T-helper 2 cell treated with Interferon-gamma antibody and Interleukin-4, amounts not matched to agents 100 ng/mL and 5 ng/mL, for 36 hours (primary cell): ENCODE results near the gene TMEM92. TPM values are rescaled to one million over a fixed set of nuclear protein-coding genes. Genes with fewer than 3 reads are reported as not detected.

ENCODE experiments used
- intact Hi-C: fragments of 100-400 bp; cut with micrococcal nuclease; formaldehyde crosslinking; loops from one replicate; pipeline ENCODE4 v1.15.1; 2023
- total RNA-seq: library from RNA; stranded (reverse); gene quantifications from 2 replicates; pipeline ENCODE4 v1.2.3, GENCODE V29; 2022

TMEM92 gene
- 0.30 and 0.59 TPM in 2 replicates for total RNA-seq

DNA sequence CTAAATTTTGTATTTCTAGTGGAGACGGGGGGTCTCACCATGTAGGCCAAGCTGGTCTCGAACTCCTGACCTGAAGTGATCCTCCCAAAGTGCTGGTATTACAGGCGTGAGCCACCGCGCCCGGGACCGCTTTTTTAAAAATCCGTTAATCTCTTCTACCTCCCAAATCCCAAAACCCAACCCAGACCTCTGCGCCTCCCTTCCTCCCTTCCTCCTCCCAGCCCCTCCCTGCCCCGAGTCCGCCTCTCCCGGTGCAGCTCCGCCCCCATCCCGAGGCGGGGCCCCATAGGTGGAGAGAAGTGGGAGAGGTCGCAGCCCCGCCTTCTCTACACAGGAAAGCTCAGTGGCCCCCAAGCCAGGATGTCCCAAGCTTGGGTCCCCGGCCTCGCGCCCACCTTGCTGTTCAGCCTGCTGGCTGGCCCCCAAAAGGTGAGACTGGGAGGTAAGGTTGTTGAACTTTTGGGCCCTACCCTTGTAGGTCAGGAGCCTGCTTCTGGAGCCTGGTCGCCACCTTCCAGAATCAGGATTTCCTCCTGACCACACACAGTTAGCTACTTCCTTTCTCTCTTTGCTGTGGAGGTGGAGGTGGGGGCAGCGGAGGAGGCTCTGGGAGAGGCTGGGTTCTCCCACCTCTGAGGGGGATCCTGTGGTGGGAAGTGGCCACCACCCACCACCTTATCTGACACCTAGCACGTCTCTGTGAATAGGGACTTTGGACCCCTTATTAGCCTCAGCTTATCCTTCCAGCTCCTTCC, at the start of gene TMEM92:
TMEM92 (plus strand) TSS at position 325 of the 755 bp plus-strand sequence; CDS start at position 361, 36 bp downstream.
- intact Hi-C loops = loop anchor here (10.0 kb wide), 1 partner anchor 160 kb away; no protein-coding TSS in a partner anchor

GRCh38 chr17:50225701-50226240, 48.5 kb upstream of the TMEM92 start:
- intact Hi-C loops = no loop called here

DNA sequence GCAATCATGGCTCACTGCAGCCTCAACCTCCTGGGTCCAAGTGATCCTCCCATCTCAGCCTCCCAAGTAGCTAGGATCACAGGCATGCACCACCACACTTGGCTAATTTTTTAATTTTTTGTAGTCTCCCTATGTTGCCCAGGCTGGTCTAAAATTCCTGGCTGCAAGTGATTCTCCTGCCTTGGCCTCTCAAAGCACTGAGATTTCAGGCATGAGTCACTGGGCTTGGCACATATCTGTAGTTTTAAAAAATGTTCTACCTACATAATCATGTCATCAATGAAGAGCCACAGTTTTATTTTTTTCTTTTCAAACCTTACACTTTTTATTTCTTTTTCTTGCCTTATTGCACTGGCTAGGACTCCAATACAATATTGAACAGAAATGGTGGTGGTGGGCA, 39.7 kb upstream of the TMEM92 start:
- intact Hi-C loops = no loop called here

- intact Hi-C loops = no loop called here
Measured at GRCh38 chr17:50237901-50238300, 36.4 kb upstream of the TMEM92 start.

DNA sequence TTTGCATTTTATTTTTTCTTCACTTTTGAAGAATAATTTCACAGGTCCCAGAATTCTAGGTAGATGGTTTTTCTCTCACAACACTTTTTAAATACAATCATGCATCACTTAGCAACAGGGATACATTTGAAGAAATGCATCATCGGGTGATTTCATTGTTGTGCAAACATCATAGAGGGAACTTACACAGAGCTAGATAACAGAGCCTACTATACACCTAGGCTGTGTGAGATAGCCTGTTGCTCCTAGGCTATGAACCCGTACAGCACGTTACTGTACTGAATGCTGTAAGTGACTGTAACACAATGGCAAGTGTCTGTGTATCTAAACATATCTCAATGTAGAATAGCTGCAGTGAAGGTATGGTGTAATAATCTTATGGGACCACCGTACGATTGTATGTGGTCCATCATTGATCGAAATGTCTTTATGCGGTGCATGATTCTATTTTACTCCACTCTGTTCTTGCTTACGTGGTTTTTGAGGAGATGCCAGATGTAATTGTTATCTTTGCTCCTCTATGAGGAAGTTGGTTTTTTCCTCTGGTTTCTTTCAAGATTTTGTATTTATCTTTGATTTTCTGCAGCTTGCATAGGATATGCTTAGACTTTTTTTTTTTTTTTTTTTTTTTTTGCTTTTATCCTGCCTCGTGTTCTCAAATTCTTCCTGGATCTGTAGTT, 35.5 kb upstream of the TMEM92 start:
- intact Hi-C loops = no loop called here

- intact Hi-C loops = no loop called here
Measured at GRCh38 chr17:50239937-50240336, 34.3 kb upstream of the TMEM92 start.

- intact Hi-C loops = no loop called here
Measured at GRCh38 chr17:50240851-50241250, 33.4 kb upstream of the TMEM92 start.

GRCh38 chr17:50241431-50241830, 32.8 kb upstream of the TMEM92 start:
- intact Hi-C loops = no loop called here

DNA sequence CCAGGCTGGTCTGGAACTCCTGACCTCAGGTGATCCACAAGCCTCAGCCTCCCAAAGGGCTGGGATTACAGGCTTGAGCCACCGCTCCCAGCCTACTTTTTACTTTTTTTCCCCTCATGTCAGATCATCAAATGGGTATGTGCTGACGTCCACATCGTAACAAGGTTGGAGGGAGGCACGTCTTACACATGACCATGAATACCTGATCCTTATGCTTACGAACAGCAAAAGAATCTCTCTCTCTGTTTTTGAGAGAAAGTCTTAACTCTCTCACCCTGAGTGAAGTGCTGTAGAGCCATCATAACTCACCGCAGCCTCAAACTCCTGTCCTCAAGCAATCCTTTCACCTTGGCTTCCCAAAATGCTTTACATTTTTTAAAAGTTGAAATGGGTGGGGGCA, 29.5 kb upstream of the TMEM92 start:
- intact Hi-C loops = no loop called here

- intact Hi-C loops = no loop called here
Measured at GRCh38 chr17:50248255-50248654, 26.0 kb upstream of the TMEM92 start.

DNA sequence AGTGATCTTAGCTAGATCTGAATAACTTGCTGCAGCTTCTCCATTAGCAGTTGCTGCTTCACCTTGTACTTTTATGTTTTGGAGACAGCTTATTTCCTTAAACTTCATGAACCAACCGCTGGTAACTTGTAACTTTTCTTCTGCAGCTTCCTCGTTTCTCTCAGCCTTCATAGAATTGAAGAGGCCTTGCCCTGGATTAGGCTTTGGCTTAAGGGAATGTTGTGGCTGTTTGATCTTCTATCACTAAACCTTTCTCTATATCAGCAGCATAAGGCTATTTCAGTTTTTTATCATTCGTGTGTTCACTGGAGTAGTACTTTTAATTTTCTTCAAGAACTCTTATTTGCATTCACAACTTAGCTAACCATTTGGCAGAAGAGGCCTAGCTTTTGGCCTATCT, 21.5 kb upstream of the TMEM92 start:
- intact Hi-C loops = no loop called here

GRCh38 chr17:50255766-50256635, 18.3 kb upstream of the TMEM92 start:
- intact Hi-C loops = no loop called here

GRCh38 chr17:50256826-50257618, 17.2 kb upstream of the TMEM92 start:
- intact Hi-C loops = no loop called here

DNA sequence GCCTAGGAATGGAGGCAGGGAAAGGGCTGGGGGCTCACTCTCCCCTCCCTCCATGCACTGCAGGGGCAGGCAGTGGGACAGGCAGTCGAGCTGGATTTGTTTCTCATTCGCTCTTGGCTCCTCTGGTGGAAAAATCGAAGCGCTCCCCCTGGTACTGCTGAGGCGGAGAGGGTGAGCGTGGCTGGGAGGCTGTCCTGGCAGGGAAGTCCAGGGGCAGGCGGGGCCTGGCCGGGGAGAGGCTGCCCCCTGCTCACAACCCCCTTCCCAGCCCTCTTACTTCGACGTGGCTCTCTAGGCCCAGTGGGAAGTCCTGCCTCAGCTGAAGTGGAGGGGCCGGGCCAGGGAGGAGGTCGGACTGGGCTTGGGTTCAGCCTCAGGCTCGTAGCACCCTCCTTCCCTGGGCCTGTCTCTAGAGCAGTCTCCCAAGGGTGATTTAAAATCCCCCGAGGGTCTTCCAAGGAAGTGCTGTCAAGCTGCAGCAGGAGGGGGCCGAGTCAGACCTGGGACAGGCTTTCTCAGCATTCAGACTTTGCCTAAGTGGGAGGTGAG, 16.5 kb upstream of the TMEM92 start:
- intact Hi-C loops = no loop called here

- intact Hi-C loops = no loop called here
Measured at GRCh38 chr17:50258647-50259476, 15.4 kb upstream of the TMEM92 start.

DNA sequence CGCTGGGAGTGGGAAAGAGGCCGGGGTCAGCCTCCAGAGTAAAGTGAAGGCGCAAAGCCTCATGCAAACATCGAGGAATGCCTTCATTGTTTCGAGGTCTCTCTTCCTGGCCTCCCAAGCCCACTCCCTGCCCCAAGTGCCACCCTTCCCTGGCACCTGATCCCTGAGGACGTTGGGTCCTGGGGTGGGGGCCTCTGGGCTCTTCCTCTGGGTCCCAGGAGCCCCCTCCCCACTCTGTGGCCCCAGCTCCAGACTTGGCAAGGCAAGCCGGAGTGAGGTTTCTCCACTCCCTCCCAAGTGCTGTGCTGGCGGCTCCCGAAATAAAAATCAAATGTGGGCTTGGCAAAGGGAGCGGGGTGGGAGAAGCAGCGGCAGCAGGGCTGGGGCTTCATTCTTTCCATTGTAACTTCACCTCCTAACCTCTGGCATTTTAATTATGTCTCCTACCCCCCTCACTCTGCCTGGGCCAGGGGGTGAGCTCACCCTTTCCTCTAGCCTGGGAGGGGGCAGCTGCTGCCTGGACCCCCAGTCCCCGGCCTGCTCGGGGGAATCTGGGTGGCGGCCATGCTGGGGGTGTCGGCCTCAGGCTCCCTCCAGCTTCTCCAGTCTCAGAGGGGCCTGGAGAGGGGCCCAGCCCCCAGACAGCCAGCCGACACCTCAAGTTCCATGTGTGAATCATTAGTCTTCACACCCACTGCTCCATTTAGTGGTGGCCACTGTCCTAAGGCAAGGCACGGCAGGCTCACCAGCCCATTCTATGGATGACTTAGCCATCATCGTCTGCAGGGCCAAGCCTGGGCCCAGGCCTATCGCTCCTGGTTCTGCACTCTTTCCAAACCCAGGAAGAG, 14.6 kb upstream of the TMEM92 start:
- intact Hi-C loops = no loop called here

DNA sequence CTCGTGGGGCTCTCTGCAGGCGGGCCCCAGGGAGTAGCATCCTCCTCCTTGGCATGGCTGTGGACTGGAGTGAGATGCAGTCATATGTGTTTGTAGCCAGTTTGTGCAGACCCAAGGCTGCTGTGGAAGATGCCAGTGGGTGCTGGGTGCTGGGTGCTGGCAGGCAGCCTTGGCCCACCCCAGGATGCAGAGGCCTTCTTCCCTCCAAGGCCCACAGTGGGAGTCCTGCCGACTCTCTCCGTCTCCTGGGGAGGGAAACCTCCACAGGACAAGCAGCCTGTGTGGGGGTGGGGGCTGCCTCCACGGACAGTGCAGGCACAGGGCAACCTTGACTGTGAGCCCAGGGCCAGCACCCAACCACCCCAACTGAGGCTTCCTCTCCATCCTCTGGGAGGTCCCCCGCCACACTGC, 13.8 kb upstream of the TMEM92 start:
- intact Hi-C loops = no loop called here

DNA sequence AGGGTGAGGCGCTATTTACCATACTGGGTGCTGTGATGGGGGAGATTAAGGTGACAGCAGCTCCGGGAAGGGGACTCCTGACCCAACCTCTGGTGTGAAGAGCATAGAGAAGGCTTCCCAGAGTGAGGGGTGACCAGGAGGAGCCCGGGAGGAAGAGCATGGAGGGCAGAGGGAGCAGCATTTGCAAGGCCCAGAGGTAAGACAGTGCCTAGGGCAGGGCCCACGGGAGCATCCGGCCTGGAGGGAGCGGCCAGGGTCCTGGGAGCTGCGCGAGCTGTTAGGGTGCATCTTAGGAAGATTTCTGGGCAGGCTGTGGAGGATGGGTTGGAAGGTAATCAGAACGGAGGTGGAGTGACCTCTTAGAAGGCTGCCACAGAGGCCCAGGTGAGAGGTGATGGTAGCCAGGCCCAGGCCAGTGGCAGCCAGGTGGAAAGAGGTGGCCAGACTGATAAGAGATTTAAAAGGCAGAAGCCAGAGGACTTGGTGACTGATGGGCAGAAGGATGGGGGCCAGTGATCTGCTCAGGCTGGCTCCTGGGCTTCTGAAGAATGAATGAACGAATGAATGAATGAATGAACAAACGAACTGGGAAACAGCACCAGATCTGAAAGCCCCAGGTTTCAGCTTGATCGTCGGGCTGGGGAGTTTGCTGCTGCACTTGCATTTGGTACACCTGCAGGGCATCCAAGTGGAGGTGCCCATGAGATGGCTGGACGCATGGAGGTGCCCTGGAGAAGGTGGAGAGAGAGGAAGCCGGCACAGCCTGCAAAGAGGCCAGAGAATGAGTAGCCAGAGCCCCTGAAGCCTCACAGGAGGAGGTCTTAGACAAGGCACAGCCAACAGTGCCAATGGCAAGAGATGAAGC, 13.0 kb upstream of the TMEM92 start:
- intact Hi-C loops = no loop called here
